Chondrocyte (in vitro differentiated cells): Measurements from ENCODE around the gene FMNL2. TPM values are rescaled to one million over a fixed set of nuclear protein-coding genes. Genes with fewer than 3 reads are reported as not detected.

Experiments used
- DNase-seq: peaks from one replicate; pipeline ENCODE4 v3.0.0; 2021; ENCODE audit warnings: mixed read lengths, low spot score
- H3K27ac Mint-ChIP-seq: one replicate; pipeline ENCODE4 v1.8.0; 2021; ENCODE audit warnings: mild to moderate bottlenecking, moderate library complexity, mixed read lengths; ENCODE audit not compliant: unreplicated experiment
- H3K27me3 Mint-ChIP-seq: 2 replicates; pipeline ENCODE4 v1.8.0; 2021; ENCODE audit warnings: low read depth, mixed read lengths
- H3K36me3 Mint-ChIP-seq: 2 replicates; pipeline ENCODE4 v1.8.0; 2021; ENCODE audit warnings: low read depth, mixed read lengths
- H3K4me1 Mint-ChIP-seq: 2 replicates; pipeline ENCODE4 v1.8.0; 2021; ENCODE audit warnings: low read depth, mild to moderate bottlenecking, mixed read lengths
- H3K4me3 Mint-ChIP-seq: one replicate; pipeline ENCODE4 v1.8.0; 2021; ENCODE audit warnings: mild to moderate bottlenecking, moderate library complexity, mixed read lengths; ENCODE audit not compliant: unreplicated experiment
- H3K9me3 Mint-ChIP-seq: 2 replicates; pipeline ENCODE4 v1.8.0; 2021; ENCODE audit warnings: low read depth, mixed read lengths
- CTCF ChIP-seq: fragments of 200-600 bp; sonication (generic); IDR thresholded peaks from 2 replicates; pipeline ENCODE4 v1.5.0; 2021; ENCODE audit warnings: antibody characterized with exemption, mild to moderate bottlenecking, moderate library complexity
- total RNA-seq: library from RNA; stranded (reverse); gene quantifications from 3 replicates; pipeline ENCODE4 v1.2.1, GENCODE V29; 2021

The FMNL2 gene
- total RNA-seq, 1 donor from 2014 or later: 33.9 TPM

- H3K27ac Mint-ChIP-seq: no peak overlapping the region
- H3K4me1 Mint-ChIP-seq: peaks cover 14% of the 10 kb centered on the region
- H3K4me3 Mint-ChIP-seq: no peak overlapping the region
- no peak for TF ChIP-seq CTCF
- no peaks in the 10 kb centered on the region for H3K9me3 Mint-ChIP-seq
- H3K36me3 Mint-ChIP-seq: no peaks in the 10 kb centered on the region
- H3K27me3 Mint-ChIP-seq: no peaks in the 10 kb centered on the region
- no peak for DNase-seq
Measured at GRCh38 chr2:152434395-152435182, 99.6 kb downstream of the FMNL2 start.

- no peak for TF ChIP-seq CTCF
- Mint-ChIP-seq H3K36me3 (no peaks in the 10 kb centered on the region), H3K27me3 (no peaks in the 10 kb centered on the region), H3K4me1 (peaks cover 11% of the 10 kb centered on the region), H3K4me3 (no peak overlapping the region), H3K9me3 (no peaks in the 10 kb centered on the region), H3K27ac (no peak overlapping the region)
- no peak for DNase-seq
Measured at GRCh38 chr2:152436148-152436547, 101.2 kb downstream of the FMNL2 start.

- Mint-ChIP-seq H3K9me3 (no peaks in the 10 kb centered on the region), H3K27me3 (no peaks in the 10 kb centered on the region), H3K4me3 (no peak overlapping the region), H3K36me3 (no peaks in the 10 kb centered on the region), H3K4me1 (peaks cover 4% of the 10 kb centered on the region), H3K27ac (no peak overlapping the region)
- no peak for TF ChIP-seq CTCF
- no peak for DNase-seq
Measured at GRCh38 chr2:152437276-152438108, 102.5 kb downstream of the FMNL2 start.

- no peaks in the 10 kb centered on the region for H3K36me3 Mint-ChIP-seq
- no peak for TF ChIP-seq CTCF
- H3K4me1 Mint-ChIP-seq: peaks cover 6% of the 10 kb centered on the region
- H3K9me3 Mint-ChIP-seq: no peaks in the 10 kb centered on the region
- H3K27me3 Mint-ChIP-seq: no peaks in the 10 kb centered on the region
- H3K4me3 Mint-ChIP-seq: no peak overlapping the region
- DNase-seq: no peak
- H3K27ac Mint-ChIP-seq: no peak overlapping the region
Measured at GRCh38 chr2:152440049-152440448, 105.1 kb downstream of the FMNL2 start.

- H3K4me1 Mint-ChIP-seq: peaks cover 7% of the 10 kb centered on the region
- no peak for DNase-seq
- H3K27me3 Mint-ChIP-seq: no peaks in the 10 kb centered on the region
Measured at GRCh38 chr2:152440460-152440859, 105.5 kb downstream of the FMNL2 start.

More at GRCh38 chr2:152440460-152440859, 105.5 kb downstream of the FMNL2 start:
- Mint-ChIP-seq H3K9me3 (no peaks in the 10 kb centered on the region), H3K4me3 (no peak overlapping the region), H3K36me3 (no peaks in the 10 kb centered on the region), H3K27ac (no peak overlapping the region)
- TF ChIP-seq CTCF: no peak
